Liver (tissue), 9 donors: ENCODE results near the gene LRPAP1. TPM values are rescaled to one million over a fixed set of nuclear protein-coding genes. Genes with fewer than 3 reads are reported as not detected.

Experiments
- DNase-seq: peaks from one replicate; pipeline ENCODE4 v3.0.0-alpha.2; 2017; ENCODE audit warnings: low spot score
- H3K27ac ChIP-seq, 2 donors: one replicate each; pipeline ENCODE4 v1.7.0; 2013; ENCODE audit warnings: inconsistent platforms in 2 of 2, low read length in 2 of 2, control low read depth in 1 of 2, low read depth in 1 of 2, mild to moderate bottlenecking in 1 of 2
- H3K27me3 ChIP-seq, 4 donors: one replicate each; pipeline versions ENCODE4 v1.6.1 to v1.7.0; 2013; ENCODE audit warnings: low read length in 3 of 4, inconsistent platforms in 1 of 4, mild to moderate bottlenecking in 1 of 4, moderate library complexity in 1 of 4; ENCODE audit not compliant: control insufficient read depth in 4 of 4, insufficient read depth in 4 of 4
- H3K36me3 ChIP-seq, 4 donors: one replicate each; pipeline versions ENCODE4 v1.6.1 to v1.7.0; 2013; ENCODE audit warnings: low read length in 3 of 4, mild to moderate bottlenecking in 3 of 4, low read depth in 1 of 4, moderate library complexity in 1 of 4; ENCODE audit not compliant: control insufficient read depth in 4 of 4, insufficient read depth in 3 of 4
- H3K4me1 ChIP-seq, 4 donors: one replicate each; pipeline versions ENCODE4 v1.6.1 to v1.7.0; 2013; ENCODE audit warnings: low read length in 3 of 4, mild to moderate bottlenecking in 3 of 4, moderate library complexity in 1 of 4; ENCODE audit not compliant: control insufficient read depth in 4 of 4, insufficient read depth in 4 of 4
- H3K4me3 ChIP-seq, 3 donors: one replicate each; pipeline versions ENCODE4 v1.6.1 to v1.7.0; 2013; ENCODE audit warnings: low read length in 3 of 3, control low read depth in 1 of 3, low read depth in 1 of 3, mild to moderate bottlenecking in 1 of 3
- H3K9ac ChIP-seq, 2 donors: one replicate each; pipeline ENCODE4 v1.7.0; 2013; ENCODE audit warnings: low read length in 2 of 2, mild to moderate bottlenecking in 2 of 2, moderate library complexity in 2 of 2, control low read depth in 1 of 2, low read depth in 1 of 2
- H3K9me3 ChIP-seq, 4 donors: one replicate each; pipeline versions ENCODE4 v1.6.1 to v1.7.0; 2013; ENCODE audit warnings: low read length in 3 of 4; ENCODE audit not compliant: control insufficient read depth in 4 of 4
- EGR1 ChIP-seq, 2 donors: IDR thresholded peaks; 2 replicates each; pipeline ENCODE4 v1.6.1; 2016 to 2018; ENCODE audit warnings: antibody characterized with exemption in 2 of 2, low read depth in 2 of 2
- FOXA1 ChIP-seq: IDR thresholded peaks from 2 replicates; pipeline ENCODE4 v1.6.1; 2016; ENCODE audit warnings: antibody characterized with exemption
- JUND ChIP-seq, 2 donors: IDR thresholded peaks; 2 replicates each; pipeline ENCODE4 v1.6.1; 2016; ENCODE audit warnings: antibody characterized with exemption in 2 of 2
- RAD21 ChIP-seq, 2 donors: IDR thresholded peaks; 2 replicates each; pipeline ENCODE4 v1.6.1; 2016; ENCODE audit warnings: antibody characterized with exemption in 2 of 2, mild to moderate bottlenecking in 2 of 2
- REST ChIP-seq: IDR thresholded peaks from 2 replicates; pipeline ENCODE4 v1.6.1; 2016; ENCODE audit warnings: antibody characterized with exemption, mild to moderate bottlenecking
- YY1 ChIP-seq: IDR thresholded peaks from 2 replicates; pipeline ENCODE4 v1.6.1; 2016; ENCODE audit warnings: antibody characterized with exemption, mild to moderate bottlenecking
- ZBTB33 ChIP-seq: IDR thresholded peaks from 2 replicates; pipeline ENCODE4 v1.6.1; 2016; ENCODE audit warnings: antibody characterized with exemption
- WGBS: extraction: QIAGEN DNeasy Blood & Tissue Kit; methylation state at CpG from one replicate; pipeline ENCODE4 v1.1.7; 2013; 5-methylcytosine and 5-hydroxymethylcytosine counted together
- polyA plus RNA-seq, 2 donors: library from polyadenylated mRNA; stranded (reverse) in 1 of 2; unstranded in 1 of 2; fragments of 200-250 nt in 1 of 2; fragments of >200 nt in 1 of 2; fragmentation: Nextera tagmentation in 1 of 2; extraction: Ambion mirVana in 1 of 2; gene quantifications; one replicate each; pipeline versions ENCODE4 v1.2.1 to v1.2.3, GENCODE V29; 2013 to 2015
- total RNA-seq, 2 donors: library from RNA; depleted of rRNA; stranded (reverse); fragments of >200 nt; gene quantifications; one replicate each; pipeline ENCODE4 v1.2.3, GENCODE V29; 2014
- TF ChIP-seq, protein P1 (sequence below): fragments of 150-350 bp; IDR thresholded peaks from 2 replicates; pipeline ENCODE4 v1.5.1; 2017; ENCODE audit warnings: improper control_type of control experiment, low read depth, low read length; ENCODE audit not compliant: missing input control
- donor health status: healthy.
- donor health status: healthy.
- donor health status: healthy.
- donor health status: healthy.
- donor health status: healthy.

Gene LRPAP1
- total and polyA plus RNA-seq, 4 donors: 46.1 to 134 (median 108) TPM

- TF ChIP-seq REST (no peak), EGR1 (IDR thresholded peaks at IDR 0.05; ENCODE audit: low read depth in 2 of 2) (no peak), ZBTB33 (no peak)
- Histone ChIP-seq H3K27ac (no peak overlapping the region), H3K36me3 (peaks cover 3 to 13% (median 6%) of the 10 kb centered on the region in 4 donors), H3K9ac (no peak overlapping the region), H3K27me3 (no peaks in the 10 kb centered on the region), H3K4me1 (peaks cover 0 to 3% (median 0%) of the 10 kb centered on the region in 4 donors), H3K9me3 (no peaks in the 10 kb centered on the region), H3K4me3 (no peak overlapping the region)
- no peak for DNase-seq
- WGBS: 91% methylated on average over 19 of the region's 19 CpGs
Measured at GRCh38 chr4:3501825-3502425, 30.3 kb downstream of the LRPAP1 start.

GRCh38 chr4:3501126-3501824 is 30.9 kb downstream of the LRPAP1 start:
- H3K27me3 ChIP-seq: no peaks in the 10 kb centered on the region
- H3K27ac ChIP-seq: no peak overlapping the region
- H3K9me3 ChIP-seq: no peaks in the 10 kb centered on the region
- WGBS: 87% methylated on average over 24 of the region's 24 CpGs
- no peak for DNase-seq
- no peak overlapping the region for H3K4me3 ChIP-seq
- no peak overlapping the region for H3K9ac ChIP-seq
- TF ChIP-seq FOXA1: no peak
- no peak for TF ChIP-seq JUND (IDR thresholded peaks at IDR 0.05)
- TF ChIP-seq RAD21 (IDR thresholded peaks at IDR 0.05): no peak
- TF ChIP-seq, protein P1, sequence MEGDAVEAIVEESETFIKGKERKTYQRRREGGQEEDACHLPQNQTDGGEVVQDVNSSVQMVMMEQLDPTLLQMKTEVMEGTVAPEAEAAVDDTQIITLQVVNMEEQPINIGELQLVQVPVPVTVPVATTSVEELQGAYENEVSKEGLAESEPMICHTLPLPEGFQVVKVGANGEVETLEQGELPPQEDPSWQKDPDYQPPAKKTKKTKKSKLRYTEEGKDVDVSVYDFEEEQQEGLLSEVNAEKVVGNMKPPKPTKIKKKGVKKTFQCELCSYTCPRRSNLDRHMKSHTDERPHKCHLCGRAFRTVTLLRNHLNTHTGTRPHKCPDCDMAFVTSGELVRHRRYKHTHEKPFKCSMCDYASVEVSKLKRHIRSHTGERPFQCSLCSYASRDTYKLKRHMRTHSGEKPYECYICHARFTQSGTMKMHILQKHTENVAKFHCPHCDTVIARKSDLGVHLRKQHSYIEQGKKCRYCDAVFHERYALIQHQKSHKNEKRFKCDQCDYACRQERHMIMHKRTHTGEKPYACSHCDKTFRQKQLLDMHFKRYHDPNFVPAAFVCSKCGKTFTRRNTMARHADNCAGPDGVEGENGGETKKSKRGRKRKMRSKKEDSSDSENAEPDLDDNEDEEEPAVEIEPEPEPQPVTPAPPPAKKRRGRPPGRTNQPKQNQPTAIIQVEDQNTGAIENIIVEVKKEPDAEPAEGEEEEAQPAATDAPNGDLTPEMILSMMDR: no peak
- H3K4me1 ChIP-seq: peaks cover 0 to 3% (median 0%) of the 10 kb centered on the region in 4 donors
- peaks cover 0 to 13% (median 3%) of the 10 kb centered on the region in 4 donors for H3K36me3 ChIP-seq

DNA sequence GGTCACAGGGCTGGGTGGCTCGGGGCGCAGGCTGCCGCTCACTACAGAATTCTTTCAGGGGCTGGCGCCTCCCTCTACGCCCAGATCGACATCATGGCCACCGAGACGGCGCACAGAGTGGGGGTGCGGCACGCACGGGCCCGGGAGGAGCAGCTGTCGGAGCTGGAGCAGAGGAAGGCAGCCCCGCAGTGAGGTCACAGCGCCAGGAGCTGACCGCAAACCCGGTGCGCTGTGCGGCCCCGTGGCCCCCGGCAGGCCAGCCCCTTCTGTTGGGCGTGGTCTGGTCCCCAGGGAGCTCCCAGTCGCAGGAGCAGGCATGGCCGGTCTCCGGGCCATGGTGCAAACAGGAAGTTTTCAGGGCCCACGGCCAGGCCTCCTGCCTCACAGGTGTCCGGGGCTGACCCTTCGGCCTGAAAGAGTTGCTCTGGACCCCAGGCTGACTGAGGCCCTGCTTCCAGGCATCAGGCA is 31.6 kb downstream of the LRPAP1 start:
- Histone ChIP-seq H3K36me3 (peaks cover 0 to 12% (median 1%) of the 10 kb centered on the region in 4 donors), H3K9ac (no peak overlapping the region), H3K4me1 (peaks cover 0 to 3% (median 0%) of the 10 kb centered on the region in 4 donors), H3K4me3 (no peak overlapping the region), H3K27me3 (no peaks in the 10 kb centered on the region), H3K27ac (no peak overlapping the region), H3K9me3 (no peaks in the 10 kb centered on the region)
- DNase-seq: no peak
- WGBS: 95% methylated on average over 29 of the region's 29 CpGs
- TF ChIP-seq REST: no peak
- TF ChIP-seq YY1: no peak
